ENCODE results near the gene THEMIS2.

GRCh38 chr1:27872802-27873551, 633 bp downstream of the THEMIS2 start:
- TF ChIP-seq, protein P1, sequence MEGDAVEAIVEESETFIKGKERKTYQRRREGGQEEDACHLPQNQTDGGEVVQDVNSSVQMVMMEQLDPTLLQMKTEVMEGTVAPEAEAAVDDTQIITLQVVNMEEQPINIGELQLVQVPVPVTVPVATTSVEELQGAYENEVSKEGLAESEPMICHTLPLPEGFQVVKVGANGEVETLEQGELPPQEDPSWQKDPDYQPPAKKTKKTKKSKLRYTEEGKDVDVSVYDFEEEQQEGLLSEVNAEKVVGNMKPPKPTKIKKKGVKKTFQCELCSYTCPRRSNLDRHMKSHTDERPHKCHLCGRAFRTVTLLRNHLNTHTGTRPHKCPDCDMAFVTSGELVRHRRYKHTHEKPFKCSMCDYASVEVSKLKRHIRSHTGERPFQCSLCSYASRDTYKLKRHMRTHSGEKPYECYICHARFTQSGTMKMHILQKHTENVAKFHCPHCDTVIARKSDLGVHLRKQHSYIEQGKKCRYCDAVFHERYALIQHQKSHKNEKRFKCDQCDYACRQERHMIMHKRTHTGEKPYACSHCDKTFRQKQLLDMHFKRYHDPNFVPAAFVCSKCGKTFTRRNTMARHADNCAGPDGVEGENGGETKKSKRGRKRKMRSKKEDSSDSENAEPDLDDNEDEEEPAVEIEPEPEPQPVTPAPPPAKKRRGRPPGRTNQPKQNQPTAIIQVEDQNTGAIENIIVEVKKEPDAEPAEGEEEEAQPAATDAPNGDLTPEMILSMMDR (optimal IDR thresholded peaks at IDR 0.05 in 1 of 3, IDR thresholded peaks at IDR 0.05 in 1 of 3, conservative IDR thresholded peaks at IDR 0.05 in 1 of 3; ENCODE audit: extremely low read depth in 1 of 3, insufficient read depth in 2 of 3, low read length in 3 of 3) = no peak
- peak; percentile 64 for TF ChIP-seq EZH2 (IDR thresholded peaks at IDR 0.05; ENCODE audit: low read length)
